CD4-positive, alpha-beta T cell treated with Interleukin-2 at 100 ng/mL for 4 hours (primary cell): Measurements from ENCODE around the gene EID2.
A peak's percentile ranks its signal among the peaks of the same experiment; 100 is the strongest.

Experiments
- DNase-seq: peaks from one replicate; pipeline ENCODE4 v3.0.0-alpha.2; 2020; ENCODE audit warnings: low spot score

EID2 gene

GRCh38 chr19:39533791-39534190, 6.2 kb downstream of the EID2 start:
- DNase-seq, result no peak

- no peak for DNase-seq
These were observed 6.9 kb downstream of the EID2 start for GRCh38 chr19:39533003-39533512.

- peak; percentile 95 for DNase-seq
These were observed 7.5 kb downstream of the EID2 start, which contains the start of gene EID2B for GRCh38 chr19:39532233-39533002. TSS of gene EID2B (minus strand) at chr19:39532852. CDS start at chr19:39532802, 50 bp downstream.

- no peak for DNase-seq
These were observed 8.1 kb downstream of the EID2 start for GRCh38 chr19:39531834-39532232.

DNA sequence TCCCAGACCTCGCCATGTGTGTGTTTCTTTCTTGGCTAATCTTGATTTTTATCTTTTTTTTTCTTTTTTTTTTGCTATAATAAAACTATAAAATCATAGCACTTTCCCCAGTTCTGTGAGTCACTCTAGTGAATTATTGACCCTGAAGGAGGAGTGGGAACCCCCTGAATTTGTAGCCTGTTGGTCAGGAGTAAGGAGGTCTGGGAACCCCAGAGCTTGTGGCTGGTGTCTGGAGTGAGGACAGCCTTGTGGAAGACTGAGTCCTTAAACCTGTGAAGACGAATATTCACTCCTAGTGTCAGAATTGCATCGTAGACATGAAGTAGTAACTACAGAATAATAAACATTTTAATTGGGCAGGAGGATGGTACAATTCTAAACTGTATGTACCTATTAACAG, 14.8 kb downstream of the EID2 start:
- no peak for DNase-seq

DNA sequence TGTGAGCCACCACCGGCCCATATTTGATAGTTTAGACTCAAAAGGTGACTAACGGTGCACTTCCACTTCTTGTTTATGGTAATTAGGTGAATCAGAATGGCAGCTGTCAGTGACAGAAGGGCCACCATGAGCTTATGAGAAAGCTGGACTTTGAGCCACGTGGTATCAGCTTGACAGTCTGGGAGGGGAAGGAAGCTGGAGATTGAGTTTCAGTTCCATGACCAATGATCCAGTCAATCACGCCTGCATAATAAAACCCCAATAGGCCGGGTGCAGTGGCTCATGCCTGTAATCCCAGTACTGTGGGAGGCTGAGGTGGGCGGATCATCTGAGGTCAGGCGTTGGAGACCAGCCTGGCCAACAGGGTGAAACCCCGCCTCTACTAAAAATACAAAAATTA, 15.5 kb downstream of the EID2 start:
- DNase-seq, result no peak

- no peak for DNase-seq
These were observed 19.1 kb downstream of the EID2 start for GRCh38 chr19:39520541-39521484.

- no peak for DNase-seq
These were observed 21.0 kb downstream of the EID2 start for GRCh38 chr19:39518975-39519374.

DNA sequence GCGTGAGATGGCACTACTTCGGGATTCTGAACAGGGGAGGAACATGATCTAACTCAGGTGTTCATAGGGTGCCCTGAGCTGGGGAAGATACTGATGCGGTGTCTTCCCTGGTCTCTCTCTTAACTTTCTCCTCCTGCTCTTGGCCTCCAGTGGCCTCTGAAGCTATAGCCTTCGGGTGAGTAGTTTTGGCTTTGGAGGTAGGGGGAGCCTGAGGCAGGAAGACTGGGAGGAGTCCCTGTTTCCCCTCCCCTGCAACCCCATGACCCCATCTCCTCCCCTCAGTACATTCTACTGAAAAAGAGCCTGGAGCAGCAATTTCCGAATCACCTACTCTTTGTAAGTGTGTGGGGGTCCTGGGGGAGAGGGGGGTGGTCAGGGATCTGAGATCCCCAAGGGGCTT, 21.5 kb downstream of the EID2 start:
- no peak for DNase-seq

GRCh38 chr19:39517432-39517831, 22.5 kb downstream of the EID2 start:
- no peak for DNase-seq

- no peak for DNase-seq
These were observed 23.7 kb downstream of the EID2 start for GRCh38 chr19:39516270-39516669.

- DNase-seq, result no peak
These were observed 24.3 kb downstream of the EID2 start for GRCh38 chr19:39515551-39516191.

GRCh38 chr19:39514840-39515550, 25.0 kb downstream of the EID2 start, which contains the start of gene SELENOV:
TSS of gene SELENOV (plus strand) at chr19:39515139. CDS start at chr19:39515213, 74 bp downstream.
- DNase-seq, result no peak

DNA sequence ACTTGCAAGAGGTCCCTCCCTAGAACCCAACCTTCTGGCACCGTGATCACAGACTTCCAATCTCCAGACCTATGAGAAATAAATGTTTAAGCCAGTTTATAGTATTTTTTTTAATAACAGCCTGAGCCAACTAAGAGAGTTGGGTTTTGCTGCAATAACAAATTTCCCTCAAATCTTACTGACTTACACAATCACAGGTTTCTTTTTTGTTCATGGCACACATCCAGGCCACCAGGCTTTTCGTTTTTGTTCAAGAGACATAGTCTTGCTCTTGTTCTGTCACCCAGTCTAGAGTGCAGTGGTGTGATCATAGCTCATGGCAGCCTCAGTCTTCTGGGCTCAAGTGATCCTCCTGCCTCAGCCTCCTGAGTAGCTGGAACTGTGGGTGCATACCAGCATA, 27.0 kb downstream of the EID2 start:
- DNase-seq, result no peak

DNA sequence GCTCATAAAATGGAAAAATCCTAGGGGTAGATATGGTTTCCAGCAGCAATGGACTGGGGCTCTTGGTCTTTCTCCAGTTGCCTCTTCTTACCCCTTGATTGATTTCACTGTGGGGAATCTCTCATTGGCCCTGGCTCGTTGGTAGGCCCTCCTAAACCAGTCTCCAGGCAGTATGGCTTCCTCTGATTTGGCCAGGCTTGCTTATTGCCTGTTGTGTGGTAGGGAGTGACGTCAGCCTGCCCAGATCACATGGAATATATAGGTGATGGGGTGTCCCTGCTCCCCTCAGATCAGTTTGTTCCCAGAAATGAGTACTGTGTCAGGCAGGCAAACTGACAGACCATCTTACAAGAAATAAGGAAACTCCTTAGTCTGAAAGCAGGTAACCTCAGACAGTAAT, 30.7 kb downstream of the EID2 start:
- DNase-seq, result no peak

DNA sequence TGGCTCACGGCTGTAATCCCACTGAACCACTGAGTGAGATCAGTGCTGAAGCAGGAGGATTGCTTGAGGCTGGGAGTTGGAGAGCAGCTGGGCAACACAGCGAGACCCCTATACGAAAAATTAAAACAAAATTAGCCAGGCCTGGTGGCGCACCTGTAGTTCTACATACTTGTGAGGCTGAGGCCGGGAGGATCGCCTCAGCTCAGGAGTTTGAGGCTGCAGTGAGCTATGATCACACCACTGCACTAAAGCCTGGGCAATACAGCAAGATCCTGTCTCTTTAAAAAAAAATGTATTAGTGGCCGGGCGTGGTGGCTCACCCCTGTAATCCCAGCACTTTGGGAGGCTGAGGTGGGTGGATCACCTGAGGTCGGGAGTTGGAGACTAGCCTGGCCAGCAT, 31.3 kb downstream of the EID2 start:
- DNase-seq, result no peak

DNA sequence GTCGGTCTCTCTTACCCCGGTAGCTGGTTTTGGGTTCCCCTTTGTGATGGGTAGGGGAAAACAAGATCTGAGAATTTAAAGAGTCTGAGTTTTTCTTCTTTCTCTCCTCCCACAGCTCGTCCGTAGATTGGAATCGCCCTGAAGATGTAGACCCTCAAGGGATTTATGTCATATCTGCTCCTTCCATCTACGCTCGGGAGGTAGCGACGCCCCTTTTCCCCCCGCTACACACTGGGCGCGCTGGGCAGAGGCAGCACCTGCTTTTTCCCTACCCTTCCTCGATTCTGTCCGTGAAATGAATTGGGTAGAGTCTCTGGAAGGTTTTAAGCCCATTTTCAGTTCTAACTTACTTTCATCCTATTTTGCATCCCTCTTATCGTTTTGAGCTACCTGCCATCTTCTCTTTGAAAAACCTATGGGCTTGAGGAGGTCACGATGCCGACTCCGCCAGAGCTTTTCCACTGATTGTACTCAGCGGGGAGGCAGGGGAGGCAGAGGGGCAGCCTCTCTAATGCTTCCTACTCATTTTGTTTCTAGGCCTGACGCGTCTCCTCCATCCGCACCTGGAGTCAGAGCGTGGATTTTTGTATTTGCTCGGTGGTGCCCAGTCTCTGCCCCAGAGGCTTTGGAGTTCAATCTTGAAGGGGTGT, 32.1 kb downstream of the EID2 start:
- DNase-seq, result no peak

- peak; percentile 40 for DNase-seq
These were observed 32.8 kb downstream of the EID2 start for GRCh38 chr19:39506944-39507714.

- no peak for DNase-seq
These were observed 33.4 kb downstream of the EID2 start for GRCh38 chr19:39506598-39506943.
